GOT3 (cell line): ENCODE measurements around the gene STEEP1.

Experiments used
- DNase-seq: peaks from one replicate; lab custom pipeline; 2025; ENCODE audit warnings: mixed read lengths; lab: John Stamatoyannopoulos, UW

STEEP1 gene

GRCh38 chrX:119488749-119489148 lies 76.5 kb downstream of the STEEP1 start:
- no peak for DNase-seq
